Measurements from ENCODE around the gene TROAP.
"Not testable (repeated sequence)": the region's sequence is repeated elsewhere in the genome, so short reads cannot be mapped to it uniquely, and the experiment has no call there.

TROAP gene

DNA sequence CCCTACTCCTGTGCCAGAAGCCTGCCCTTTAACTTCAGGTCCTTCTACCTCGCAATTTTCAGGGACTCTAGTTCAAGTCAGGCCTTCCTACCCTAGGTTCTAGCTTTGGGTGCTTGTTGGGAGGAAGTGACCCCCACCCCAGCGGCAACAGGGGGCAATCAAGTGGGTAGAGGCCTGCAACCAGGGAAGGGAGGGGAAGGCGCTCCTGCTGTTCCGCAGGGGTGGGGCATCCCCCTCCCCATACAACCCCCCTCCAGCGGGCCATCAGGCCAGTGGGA, 28.3 kb upstream of the TROAP start:
- no peak for DNase-seq

DNA sequence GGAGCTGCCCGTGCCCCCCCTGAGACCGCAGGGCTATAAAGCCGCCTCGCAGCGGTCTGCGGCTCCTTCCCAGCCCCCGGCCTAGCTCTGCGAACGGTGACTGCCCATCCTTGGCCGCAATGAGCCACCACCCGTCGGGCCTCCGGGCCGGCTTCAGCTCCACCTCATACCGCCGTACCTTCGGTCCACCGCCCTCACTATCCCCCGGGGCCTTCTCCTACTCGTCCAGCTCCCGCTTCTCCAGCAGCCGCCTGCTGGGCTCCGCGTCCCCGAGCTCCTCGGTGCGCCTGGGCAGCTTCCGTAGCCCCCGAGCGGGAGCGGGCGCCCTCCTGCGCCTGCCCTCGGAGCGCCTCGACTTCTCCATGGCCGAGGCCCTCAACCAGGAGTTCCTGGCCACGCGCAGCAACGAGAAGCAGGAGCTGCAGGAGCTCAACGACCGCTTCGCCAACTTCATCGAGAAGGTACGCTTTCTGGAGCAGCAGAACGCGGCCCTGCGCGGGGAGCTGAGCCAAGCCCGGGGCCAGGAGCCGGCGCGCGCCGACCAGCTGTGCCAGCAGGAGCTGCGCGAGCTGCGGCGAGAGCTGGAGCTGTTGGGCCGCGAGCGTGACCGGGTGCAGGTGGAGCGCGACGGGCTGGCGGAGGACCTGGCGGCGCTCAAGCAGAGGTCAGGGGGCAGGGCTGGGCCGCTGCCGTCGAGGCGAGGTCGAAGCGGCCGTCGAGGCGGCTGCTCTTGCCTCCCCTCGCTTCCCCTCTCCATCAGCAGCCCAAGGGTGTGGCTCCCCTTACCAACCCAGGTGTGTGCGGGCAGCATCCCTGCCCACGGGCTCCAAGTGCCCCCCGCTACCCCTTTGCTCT, 27.7 kb upstream of the TROAP start, which contains the start of gene PRPH:
PRPH (plus strand) TSS at position 66 of the 855 bp plus-strand sequence; CDS start at position 120, 54 bp downstream.
- DNase-seq = no peak

DNA sequence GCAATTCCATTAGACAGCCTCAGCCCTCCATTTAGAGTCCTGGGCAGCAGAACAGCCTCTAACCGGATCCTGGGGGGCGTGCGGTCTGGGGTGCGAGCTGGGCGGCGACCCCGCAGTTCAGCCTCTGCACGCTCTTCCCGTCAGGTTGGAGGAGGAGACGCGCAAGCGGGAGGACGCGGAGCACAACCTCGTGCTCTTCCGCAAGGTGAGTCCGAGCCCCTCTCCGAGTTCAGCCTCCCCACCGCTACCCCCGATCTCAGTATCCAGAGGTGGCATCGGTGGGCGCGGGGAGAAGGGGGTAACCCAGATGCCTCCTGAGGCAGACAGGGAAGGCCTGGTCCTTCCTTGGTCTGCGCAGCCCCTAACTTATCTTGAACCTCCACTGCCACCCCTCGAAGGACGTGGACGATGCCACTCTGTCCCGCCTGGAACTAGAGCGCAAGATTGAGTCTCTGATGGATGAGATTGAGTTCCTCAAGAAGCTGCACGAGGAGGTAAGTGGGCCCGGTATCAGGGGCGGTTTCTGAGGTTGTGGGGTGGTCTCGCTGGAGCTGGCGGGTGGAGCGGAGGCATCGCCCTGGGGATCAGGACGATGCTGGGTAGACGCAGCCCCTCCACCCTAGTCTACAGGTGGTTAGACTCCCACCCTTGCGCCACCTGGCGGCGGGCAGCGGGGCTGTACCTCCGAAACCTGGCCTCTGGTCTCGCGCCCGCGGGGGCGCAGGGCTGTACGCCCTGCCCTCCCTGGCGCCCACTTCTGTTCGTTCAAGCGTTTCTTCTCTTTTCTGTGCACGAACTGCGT, 26.8 kb upstream of the TROAP start:
- DNase-seq = peak; percentile 51

DNA sequence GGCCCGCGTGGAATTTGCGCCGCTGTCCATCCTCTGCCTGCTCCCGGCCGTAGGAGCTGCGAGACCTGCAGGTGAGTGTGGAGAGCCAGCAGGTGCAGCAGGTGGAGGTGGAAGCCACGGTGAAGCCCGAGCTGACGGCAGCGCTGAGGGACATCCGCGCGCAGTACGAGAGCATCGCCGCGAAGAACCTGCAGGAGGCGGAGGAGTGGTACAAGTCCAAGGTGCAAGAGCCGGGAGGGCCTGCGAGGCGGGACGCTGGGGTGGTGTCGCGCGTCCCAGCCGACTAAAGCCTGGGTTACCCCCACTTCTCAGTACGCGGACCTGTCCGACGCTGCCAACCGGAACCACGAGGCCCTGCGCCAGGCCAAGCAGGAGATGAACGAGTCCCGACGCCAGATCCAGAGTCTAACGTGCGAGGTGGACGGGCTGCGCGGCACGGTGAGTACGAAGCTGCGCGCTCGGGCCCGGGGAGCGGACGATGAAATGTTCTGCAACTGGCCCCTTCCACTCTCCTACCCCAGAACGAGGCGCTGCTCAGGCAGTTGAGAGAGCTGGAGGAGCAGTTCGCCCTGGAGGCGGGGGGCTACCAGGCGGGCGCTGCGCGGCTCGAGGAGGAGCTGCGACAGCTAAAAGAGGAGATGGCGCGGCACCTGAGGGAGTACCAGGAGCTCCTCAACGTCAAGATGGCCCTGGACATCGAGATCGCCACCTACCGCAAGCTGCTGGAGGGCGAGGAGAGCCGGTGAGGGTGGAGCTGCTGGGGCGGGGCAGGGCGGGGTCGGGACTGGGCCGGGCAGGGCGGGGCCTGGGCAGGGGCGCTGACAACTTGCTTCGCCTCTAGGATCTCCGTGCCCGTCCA, 26.0 kb upstream of the TROAP start:
- DNase-seq = no peak

DNA sequence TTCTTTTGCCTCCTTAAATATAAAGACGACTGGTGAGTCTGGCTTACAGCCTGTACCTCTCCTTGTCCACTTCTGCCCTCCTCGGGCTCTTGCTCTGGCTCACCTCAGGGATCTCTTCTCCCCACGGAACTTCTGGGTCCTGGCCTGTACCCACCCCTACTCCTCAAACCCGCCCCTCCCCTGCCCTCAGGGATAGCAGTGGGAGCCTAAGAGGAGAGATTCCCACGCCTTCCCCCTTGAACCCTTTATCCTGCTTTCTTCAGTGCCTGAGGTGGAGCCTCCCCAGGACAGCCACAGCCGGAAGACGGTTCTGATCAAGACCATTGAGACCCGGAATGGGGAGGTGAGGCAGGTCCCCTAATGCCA, 25.4 kb upstream of the TROAP start:
- no peak for DNase-seq

DNA sequence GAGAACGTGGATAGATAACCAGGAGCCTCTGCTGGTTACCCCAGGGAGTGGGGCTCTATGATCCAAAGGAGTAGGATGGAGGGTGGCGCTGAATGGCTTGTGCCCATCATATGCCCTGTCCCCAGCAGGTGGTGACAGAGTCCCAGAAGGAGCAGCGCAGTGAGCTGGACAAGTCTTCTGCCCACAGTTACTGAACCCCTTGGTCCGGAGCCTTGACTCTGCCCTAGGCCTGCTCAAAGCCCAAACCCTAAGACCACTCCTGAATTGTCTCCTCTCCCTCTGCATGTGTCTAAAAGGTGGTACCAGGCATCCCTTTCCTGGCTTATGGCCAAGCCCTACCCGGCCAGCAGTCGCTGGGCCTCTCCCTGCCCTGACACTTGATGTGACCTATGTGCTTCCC, 24.9 kb upstream of the TROAP start:
- DNase-seq = no peak

DNA sequence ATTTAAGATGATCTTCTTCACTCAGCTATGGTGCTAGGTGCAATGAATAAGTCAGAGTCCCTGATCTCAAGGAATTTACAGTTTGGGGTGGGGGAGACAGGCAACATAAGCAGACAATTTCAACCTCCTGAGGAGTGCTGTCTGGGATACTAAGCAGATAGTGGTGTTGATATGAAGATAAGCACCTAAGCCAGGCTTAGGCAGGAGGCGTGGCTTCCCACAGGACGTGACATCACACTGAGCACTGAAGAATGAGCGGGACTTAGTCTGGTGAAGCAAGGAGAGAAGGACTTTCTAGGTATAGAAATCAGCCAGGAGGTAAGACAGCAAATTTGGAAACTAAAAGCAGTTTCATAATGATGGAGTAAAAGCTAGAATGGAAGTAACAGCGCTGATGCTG, 21.3 kb upstream of the TROAP start:
- DNase-seq = no peak

DNA sequence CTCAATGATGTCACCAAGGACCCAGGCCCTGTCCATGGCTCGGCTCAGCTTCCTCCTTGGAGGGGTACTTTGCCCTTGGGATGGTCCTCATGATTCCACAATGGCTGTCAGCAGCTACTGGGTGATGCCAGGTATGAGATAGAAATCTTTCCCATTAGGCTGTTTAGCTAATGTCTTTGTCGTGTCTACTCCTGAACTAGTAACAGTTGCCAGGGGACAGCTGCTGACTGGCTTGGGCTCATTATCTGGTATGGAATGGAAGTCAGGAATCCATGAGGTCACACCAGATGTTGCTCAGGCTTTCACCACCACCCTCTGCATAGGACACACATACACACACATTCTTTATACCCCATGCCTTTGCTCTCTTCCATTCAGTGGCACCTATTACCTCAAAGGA, 18.9 kb upstream of the TROAP start:
- no peak for DNase-seq

DNA sequence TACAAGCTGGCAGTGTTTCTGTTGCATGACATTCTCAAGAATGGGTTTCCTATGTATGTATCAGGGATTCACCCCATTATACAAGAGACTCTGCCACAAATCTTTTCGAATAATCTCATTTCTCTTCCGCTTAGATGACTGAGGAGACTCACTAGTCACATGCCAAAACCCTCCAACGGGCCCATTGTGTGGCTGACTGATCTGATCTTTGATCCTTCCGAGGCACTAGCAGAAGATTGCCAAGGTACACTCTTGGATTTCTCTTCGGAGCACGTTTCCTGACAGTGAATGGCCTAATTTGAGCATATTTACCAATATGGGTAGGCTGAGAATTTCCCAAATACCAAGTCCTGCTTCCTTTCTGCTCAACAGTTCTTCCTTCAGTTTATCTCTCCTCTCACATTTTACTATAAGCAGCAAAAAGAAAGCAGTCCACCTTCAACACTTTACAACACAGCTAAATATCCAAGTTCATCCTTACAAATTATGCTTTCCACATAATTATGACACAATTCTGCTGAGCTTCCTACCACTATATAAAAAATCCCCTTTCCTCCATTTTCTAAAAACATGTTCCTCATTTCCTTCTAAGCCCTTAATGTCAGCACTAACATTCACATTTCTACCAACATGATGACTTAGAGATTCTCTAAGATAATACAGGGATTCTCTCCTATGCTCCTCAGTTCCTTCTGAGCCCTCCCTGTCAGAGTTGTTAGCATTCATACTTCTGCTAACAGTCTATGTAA, 17.1 kb upstream of the TROAP start:
- no peak for DNase-seq

DNA sequence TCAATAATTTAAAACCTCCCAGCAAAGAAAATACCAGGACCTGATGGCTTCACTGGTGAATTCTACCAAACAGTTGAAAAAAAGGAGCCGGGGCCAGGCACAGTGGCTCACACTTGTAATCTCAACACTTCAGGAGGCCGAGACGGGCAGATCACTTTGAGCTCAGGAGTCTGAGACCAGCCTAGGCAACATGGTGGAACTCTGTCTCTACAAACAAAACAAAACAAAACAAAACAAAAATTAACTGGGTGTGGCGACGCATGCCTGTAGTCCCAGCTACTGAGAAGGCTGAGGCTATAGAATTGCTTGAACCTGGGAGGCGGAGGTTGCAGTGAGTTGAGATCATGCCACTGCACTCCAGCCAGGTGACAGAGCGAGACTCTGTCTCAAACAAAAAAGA, 13.7 kb upstream of the TROAP start:
- DNase-seq = no peak

DNA sequence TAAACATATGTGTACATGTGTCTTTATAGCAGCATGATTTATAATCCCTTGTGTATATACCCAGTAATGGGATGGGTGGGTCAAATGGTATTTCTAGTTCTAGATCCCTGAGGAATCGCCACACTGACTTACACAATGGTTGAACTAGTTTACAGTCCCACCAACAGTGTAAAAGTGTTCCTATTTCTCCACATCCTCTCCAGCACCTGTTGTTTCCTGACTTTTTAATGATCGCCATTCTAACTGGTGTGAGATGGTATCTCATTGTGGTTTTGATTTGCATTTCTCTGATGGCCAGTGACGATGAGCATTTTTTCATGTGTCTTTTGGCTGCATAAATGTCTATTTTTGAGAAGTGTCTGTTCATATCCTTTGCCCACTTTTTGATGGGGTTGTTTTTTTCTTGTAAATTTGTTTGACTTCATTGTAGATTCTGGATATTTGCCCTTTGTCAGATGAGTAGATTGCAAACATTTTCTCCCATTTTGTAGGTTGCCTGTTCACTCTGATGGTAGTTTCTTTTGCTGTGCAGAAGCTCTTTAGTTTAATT, 12.5 kb upstream of the TROAP start:
- not testable (repeated sequence) for DNase-seq

DNA sequence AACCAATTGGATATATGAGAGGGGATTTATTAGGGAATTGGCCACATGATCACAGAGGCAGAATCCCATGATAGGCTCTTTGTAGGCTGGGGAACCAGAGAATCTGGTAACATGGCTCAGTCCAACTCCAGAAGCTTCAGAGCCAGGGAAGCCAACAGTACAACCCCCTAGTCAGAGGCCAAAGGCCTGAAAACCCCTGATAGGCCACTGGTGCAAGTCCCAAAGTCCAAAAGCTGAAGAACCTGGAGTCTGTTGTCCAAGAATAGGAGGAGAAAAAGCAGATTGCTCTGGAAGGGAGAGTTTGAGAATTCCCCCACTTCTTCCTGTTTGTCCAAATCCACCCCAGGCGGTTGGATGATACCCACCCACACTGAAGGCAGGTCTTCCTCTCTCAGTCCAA, 8.2 kb upstream of the TROAP start:
- DNase-seq = no peak

DNA sequence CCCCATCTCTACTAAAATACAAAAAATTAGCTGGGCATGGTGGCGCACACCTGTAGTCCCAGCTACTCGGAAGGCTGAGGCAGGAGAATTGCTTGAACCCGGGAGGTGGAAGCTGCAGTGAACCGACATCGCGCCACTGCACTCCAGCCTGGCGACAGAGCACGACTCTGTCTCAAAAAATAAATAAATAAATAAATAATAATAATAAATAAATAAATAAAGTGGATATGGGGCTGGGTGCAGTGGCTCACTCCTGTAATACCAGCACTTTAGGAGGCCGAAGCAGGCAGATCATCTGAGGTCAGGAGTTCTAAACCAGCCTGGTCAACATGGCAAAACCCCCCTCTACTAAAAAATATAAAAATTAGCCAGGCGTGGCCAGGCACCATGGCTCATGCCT, 5.9 kb upstream of the TROAP start:
- not testable (repeated sequence) for DNase-seq

DNA sequence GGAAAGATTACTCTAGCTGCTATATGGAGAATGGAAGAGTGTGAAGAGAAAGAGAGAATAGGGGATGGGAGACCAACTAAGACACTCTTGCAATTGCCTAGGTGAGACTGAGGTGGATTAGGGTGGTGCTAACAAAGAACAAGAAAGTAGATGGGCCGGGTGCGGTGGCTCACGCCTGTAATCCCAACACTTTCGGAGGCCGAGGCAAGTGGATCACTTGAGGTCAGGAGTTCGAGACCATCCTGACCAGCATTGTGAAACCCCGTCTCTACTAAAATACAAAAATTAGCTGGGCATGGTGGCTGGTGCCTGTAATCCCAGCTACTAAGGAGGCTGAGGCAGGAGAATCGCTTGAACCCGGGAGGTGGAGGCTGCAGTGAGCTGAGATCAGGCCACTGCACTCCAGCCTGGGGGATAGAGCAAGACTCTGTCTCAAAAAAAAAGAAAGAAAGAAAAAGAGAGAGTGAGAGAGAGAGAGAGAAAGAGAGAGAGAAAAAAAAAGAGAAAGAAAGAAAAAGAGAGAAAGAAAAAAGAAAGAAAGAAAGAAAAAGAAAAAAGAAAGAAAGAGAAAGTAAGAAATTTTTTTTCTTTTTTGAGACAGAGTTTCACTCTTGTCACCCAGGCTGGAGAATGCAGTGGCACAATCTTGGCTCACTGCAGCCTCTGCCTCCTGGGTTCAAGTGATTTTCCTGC, 2.5 kb upstream of the TROAP start:
- not testable (repeated sequence) for DNase-seq

DNA sequence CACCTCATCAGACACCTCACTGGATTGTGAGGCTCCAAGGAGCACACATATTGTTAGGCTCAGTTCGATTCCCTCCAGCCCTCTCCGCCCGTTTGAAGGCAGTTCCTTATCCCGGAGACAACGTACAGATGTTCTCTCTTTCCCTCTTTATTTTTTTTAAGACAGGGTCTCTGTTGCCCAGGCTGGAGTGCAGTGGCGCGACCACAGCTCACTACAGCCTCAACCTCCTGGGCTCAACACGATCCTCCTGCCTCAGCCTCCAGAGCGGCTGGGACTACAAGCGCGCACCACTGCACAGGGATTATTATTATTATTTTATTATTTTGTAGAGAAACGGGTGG, 718 bp upstream of the TROAP start:
- DNase-seq = no peak

DNA sequence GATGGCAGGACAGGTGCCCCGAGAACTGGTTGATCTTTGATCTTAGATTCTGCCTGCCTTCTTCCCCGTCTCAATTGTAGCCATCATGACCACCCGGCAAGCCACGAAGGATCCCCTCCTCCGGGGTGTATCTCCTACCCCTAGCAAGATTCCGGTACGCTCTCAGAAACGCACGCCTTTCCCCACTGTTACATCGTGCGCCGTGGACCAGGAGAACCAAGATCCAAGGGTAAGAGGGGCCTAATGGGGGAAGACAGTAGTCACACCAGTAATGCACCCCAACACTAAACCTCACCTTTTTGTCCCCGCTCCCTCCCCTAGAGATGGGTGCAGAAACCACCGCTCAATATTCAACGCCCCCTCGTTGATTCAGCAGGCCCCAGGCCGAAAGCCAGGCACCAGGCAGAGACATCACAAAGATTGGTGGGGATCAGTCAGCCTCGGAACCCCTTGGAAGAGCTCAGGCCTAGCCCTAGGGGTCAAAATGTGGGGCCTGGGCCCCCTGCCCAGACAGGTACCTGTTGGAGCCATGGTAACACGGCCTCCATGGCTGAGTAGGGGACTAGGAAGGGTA, 556 bp downstream of the TROAP start:
- DNase-seq = no peak

DNA sequence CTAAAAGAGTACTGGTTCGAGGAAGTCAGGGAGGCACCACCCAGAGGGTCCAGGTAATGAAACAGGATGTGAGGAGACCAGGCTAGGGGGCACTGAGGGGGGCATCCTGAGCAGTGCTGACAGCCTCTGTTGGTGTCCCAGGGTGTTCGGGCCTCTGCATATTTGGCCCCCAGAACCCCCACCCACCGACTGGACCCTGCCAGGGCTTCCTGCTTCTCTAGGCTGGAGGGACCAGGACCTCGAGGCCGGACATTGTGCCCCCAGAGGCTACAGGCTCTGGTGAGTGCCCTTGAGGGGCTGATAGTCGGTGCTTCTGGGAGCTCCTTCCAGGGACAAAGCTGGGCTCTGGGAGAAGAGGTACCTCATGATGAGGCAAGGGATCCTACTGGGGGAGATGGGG, 2.6 kb downstream of the TROAP start:
- DNase-seq = no peak

DNA sequence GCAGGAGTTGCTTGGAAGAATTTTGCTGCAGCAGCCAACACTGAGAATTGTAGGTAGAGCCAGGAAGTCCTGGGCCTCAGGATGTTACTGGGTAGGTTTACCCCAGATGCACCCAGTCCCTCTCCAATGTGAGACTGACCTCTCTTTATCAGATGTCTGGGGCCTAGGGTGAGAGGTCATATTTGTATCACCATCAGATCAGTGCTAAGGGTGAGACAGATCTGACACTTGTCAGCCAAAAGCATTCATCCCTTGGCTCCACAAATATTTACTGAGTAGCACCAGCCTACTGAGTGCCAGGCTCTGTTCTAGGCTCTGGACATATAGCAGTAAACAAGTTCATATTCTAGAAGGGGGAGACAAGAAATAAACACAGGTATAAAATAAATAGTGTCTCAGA, 4.3 kb downstream of the TROAP start:
- DNase-seq = no peak

DNA sequence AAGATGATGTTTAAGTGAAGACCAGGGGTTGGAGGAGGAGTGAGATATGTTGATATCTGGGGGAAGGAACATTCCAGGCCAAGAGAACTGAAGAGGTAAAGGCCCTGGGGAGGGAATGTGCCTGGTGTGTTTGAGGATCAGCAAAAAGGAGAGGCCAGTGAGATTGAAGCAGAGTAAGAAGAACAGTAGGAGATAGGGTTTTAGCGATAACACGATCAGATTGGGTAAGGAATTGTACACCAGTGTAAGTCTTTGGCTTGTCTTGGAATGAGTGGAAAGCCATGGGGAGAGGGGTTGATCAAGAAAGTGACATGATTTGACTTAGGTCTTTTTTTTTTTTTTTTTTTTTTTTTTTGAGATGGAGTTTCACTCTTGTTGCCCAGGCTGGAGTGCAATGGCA, 4.8 kb downstream of the TROAP start:
- DNase-seq = no peak

DNA sequence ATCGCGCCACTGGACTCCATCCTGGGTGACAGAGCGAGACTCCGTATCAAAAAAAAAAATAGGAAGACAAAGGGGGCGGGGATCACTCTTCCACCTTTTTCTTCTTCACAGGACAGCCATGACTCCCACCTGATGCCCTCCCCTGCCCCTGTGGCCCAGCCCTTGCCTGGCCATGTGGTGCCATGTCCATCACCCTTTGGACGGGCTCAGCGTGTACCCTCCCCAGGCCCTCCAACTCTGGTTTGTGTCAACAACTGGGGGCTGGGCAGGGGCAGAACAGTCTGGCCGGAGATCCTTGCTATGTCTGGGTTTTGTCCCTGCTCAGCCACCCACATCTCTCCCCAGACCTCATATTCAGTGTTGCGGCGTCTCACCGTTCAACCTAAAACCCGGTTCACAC, 5.8 kb downstream of the TROAP start:
- DNase-seq = no peak

DNA sequence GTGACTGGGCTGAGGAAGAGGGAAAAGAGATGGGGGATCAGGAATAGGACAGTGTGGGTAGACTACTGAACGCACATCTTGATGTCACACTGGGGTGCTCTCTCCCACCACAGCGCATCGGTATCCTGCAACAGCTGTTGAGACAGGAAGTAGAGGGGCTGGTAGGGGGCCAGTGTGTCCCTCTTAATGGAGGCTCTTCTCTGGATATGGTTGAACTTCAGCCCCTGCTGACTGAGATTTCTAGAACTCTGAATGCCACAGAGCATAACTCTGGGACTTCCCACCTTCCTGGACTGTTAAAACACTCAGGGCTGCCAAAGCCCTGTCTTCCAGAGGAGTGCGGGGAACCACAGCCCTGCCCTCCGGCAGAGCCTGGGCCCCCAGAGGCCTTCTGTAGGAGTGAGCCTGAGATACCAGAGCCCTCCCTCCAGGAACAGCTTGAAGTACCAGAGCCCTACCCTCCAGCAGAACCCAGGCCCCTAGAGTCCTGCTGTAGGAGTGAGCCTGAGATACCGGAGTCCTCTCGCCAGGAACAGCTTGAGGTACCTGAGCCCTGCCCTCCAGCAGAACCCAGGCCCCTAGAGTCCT, 7.1 kb downstream of the TROAP start:
- DNase-seq = no peak

Measured in CD4-positive, alpha-beta T cell treated with Interferon gamma for 1 hour (primary cell).